ENCODE results near the gene JMJD4. TPM values are rescaled to one million over a fixed set of nuclear protein-coding genes. Genes with fewer than 3 reads are reported as not detected.

JMJD4 gene
- total RNA-seq, 1 donor from 2014 or later: 7.0 TPM

- no peaks in the 10 kb centered on the region for H3K4me1 ChIP-seq
- H3K4me3 ChIP-seq: no peak overlapping the region
- H3K36me3 ChIP-seq: peaks cover 27% of the 10 kb centered on the region
- H3K9me3 ChIP-seq (replicated peaks): no peaks in the 10 kb centered on the region
- no peak for TF ChIP-seq CTCF (IDR thresholded peaks at IDR 0.05; ENCODE audit: borderline replicate concordance)
- DNase-seq: no peak
- H3K27ac ChIP-seq (replicated peaks): no peak overlapping the region
- no peaks in the 10 kb centered on the region for H3K27me3 ChIP-seq (ENCODE audit: low read depth)
- intact Hi-C loops (cut with micrococcal nuclease): no loop called here
Observed at GRCh38 chr1:227779685-227780084, 44.6 kb upstream of the JMJD4 start.

- peaks cover 28% of the 10 kb centered on the region for H3K36me3 ChIP-seq
- no peak for DNase-seq
- intact Hi-C loops (cut with micrococcal nuclease): no loop called here
Observed at GRCh38 chr1:227779021-227779441, 43.9 kb upstream of the JMJD4 start.

GRCh38 chr1:227778401-227778947 lies 43.4 kb upstream of the JMJD4 start:
- DNase-seq: no peak
- Histone ChIP-seq H3K4me1 (no peaks in the 10 kb centered on the region), H3K36me3 (peaks cover 31% of the 10 kb centered on the region), H3K4me3 (no peak overlapping the region), H3K27me3 (ENCODE audit: low read depth) (no peaks in the 10 kb centered on the region), H3K27ac (replicated peaks) (no peak overlapping the region), H3K9me3 (replicated peaks) (no peaks in the 10 kb centered on the region)
- intact Hi-C loops (cut with micrococcal nuclease): no loop called here
- no peak for TF ChIP-seq CTCF (IDR thresholded peaks at IDR 0.05; ENCODE audit: borderline replicate concordance)

More at GRCh38 chr1:227779021-227779441, 43.9 kb upstream of the JMJD4 start:
- Histone ChIP-seq H3K27ac (replicated peaks) (no peak overlapping the region), H3K9me3 (replicated peaks) (no peaks in the 10 kb centered on the region), H3K27me3 (ENCODE audit: low read depth) (no peaks in the 10 kb centered on the region), H3K4me1 (no peaks in the 10 kb centered on the region), H3K4me3 (no peak overlapping the region)
- TF ChIP-seq CTCF (IDR thresholded peaks at IDR 0.05; ENCODE audit: borderline replicate concordance): no peak

- no peaks in the 10 kb centered on the region for H3K27me3 ChIP-seq (ENCODE audit: low read depth)
- no peak overlapping the region for H3K27ac ChIP-seq (replicated peaks)
- TF ChIP-seq CTCF (IDR thresholded peaks at IDR 0.05; ENCODE audit: borderline replicate concordance): no peak
- H3K36me3 ChIP-seq: peaks cover 31% of the 10 kb centered on the region
- H3K4me3 ChIP-seq: no peak overlapping the region
- intact Hi-C loops (cut with micrococcal nuclease): no loop called here
- no peaks in the 10 kb centered on the region for H3K9me3 ChIP-seq (replicated peaks)
- no peaks in the 10 kb centered on the region for H3K4me1 ChIP-seq
- no peak for DNase-seq
Observed at GRCh38 chr1:227777646-227778045, 42.5 kb upstream of the JMJD4 start.

- H3K27ac ChIP-seq (replicated peaks): no peak overlapping the region
- H3K27me3 ChIP-seq (ENCODE audit: low read depth): no peaks in the 10 kb centered on the region
- H3K4me3 ChIP-seq: no peak overlapping the region
- H3K9me3 ChIP-seq (replicated peaks): no peaks in the 10 kb centered on the region
- intact Hi-C loops (cut with micrococcal nuclease): no loop called here
- H3K36me3 ChIP-seq: peaks cover 28% of the 10 kb centered on the region
- no peak for TF ChIP-seq CTCF (IDR thresholded peaks at IDR 0.05; ENCODE audit: borderline replicate concordance)
- DNase-seq: no peak
- no peaks in the 10 kb centered on the region for H3K4me1 ChIP-seq
Observed at GRCh38 chr1:227777156-227777555, 42.1 kb upstream of the JMJD4 start.

Measured in left ventricle myocardium inferior (tissue), 1 donor.